GM19395 (cell line): Measurements from ENCODE around the gene OR4D5.

Experiments used
- ATAC-seq: cut with Tn5 transposase; IDR thresholded peaks from one replicate; pipeline ENCODE4 v1.9.1; 2021; ENCODE audit warnings: mild to moderate bottlenecking, moderate library complexity; ENCODE audit not compliant: unreplicated experiment

OR4D5 gene

GRCh38 chr11:123939317-123939716 is at the start of gene OR4D5:
TSS of gene OR4D5 (plus strand) at chr11:123939617. CDS start at chr11:123939617, 0 bp downstream.
- ATAC-seq: no peak

- ATAC-seq: no peak
Observed at GRCh38 chr11:123892031-123892430, 47.4 kb upstream of the OR4D5 start.

GRCh38 chr11:123899792-123900191 is 39.6 kb upstream of the OR4D5 start:
- no peak for ATAC-seq

- no peak for ATAC-seq
Observed at GRCh38 chr11:123901867-123902266, 37.5 kb upstream of the OR4D5 start, which contains the start of gene OR8D4. TSS of gene OR8D4 (plus strand) at chr11:123902167. CDS start at chr11:123906432, 4,265 bp downstream.

GRCh38 chr11:123903932-123904331 is 35.5 kb upstream of the OR4D5 start:
- peak; percentile 92 for ATAC-seq

- ATAC-seq: no peak
Observed at GRCh38 chr11:123904932-123905331, 34.5 kb upstream of the OR4D5 start.

GRCh38 chr11:123905826-123906225 is 33.6 kb upstream of the OR4D5 start:
- no peak for ATAC-seq

GRCh38 chr11:123920943-123921342 is 18.5 kb upstream of the OR4D5 start:
- ATAC-seq: no peak

GRCh38 chr11:123924027-123924426 is 15.4 kb upstream of the OR4D5 start:
- ATAC-seq: peak; percentile 61

- no peak for ATAC-seq
Observed at GRCh38 chr11:123942413-123942812, 3.0 kb downstream of the OR4D5 start.

- ATAC-seq: no peak
Observed at GRCh38 chr11:123943738-123944137, 4.3 kb downstream of the OR4D5 start, which contains the start of gene OR6T1. TSS of gene OR6T1 (minus strand) at chr11:123943838. CDS start at chr11:123943838, 0 bp downstream.

- no peak for ATAC-seq
Observed at GRCh38 chr11:123945132-123945531, 5.7 kb downstream of the OR4D5 start.

GRCh38 chr11:123956752-123957151 is 17.3 kb downstream of the OR4D5 start:
- ATAC-seq: no peak

- no peak for ATAC-seq
Observed at GRCh38 chr11:123973816-123974215, 34.4 kb downstream of the OR4D5 start.

- no peak for ATAC-seq
Observed at GRCh38 chr11:123976770-123977560, 37.5 kb downstream of the OR4D5 start.

GRCh38 chr11:123977731-123978347 is 38.4 kb downstream of the OR4D5 start, which contains the start of gene OR10S1:
TSS of gene OR10S1 (minus strand) at chr11:123977781. CDS start at chr11:123977664, 117 bp downstream.
- ATAC-seq: no peak

GRCh38 chr11:123979311-123979710 is 39.9 kb downstream of the OR4D5 start:
- no peak for ATAC-seq
